ENCODE measurements around the gene ABHD15.
A peak's percentile ranks its signal among the peaks of the same experiment; 100 is the strongest.

ABHD15 gene

DNA sequence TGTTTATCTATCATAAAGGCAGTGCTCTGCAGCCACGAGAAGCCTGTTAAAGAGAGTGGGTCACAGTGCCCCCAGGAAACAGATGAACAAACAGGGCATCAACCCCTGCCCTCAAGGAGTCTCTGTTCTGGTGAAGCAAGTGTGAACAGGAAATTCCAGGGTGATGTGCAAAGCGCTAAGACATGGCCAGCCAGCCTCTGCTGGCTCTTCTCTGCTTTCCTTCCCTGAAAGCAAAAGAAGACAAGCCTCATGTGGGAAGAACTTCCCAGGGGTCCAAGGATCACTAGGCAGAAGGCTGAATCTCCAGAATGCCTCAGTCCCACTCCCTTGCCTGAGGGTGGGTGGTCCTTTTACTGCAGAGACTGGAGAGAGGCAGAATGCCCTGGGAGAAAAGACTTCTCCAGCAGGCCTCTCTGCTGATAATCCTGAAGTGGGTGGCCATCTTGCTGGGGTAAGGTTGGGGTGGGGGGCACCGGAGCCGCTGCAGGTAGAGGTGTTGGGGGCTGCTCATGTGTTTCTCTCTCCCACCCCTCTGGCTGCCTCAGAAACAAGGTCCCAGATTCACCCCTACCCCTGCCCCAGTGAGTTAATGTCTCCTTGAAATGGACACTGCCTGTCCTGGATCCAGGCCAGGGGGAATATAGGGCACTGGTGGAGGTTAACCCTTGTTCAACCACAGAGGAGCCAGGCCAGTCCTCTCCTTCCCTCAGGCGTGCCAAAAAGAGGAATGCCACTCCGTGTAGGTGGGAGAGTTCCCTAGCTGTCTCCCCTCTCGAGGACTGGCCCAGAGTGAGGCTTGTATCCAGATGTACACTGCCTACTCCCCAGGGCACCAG is 28.5 kb upstream of the ABHD15 start:
- DNase-seq (ENCODE audit: low read depth, low spot score) = no peak
- no peak overlapping the region for H3K27ac ChIP-seq

DNA sequence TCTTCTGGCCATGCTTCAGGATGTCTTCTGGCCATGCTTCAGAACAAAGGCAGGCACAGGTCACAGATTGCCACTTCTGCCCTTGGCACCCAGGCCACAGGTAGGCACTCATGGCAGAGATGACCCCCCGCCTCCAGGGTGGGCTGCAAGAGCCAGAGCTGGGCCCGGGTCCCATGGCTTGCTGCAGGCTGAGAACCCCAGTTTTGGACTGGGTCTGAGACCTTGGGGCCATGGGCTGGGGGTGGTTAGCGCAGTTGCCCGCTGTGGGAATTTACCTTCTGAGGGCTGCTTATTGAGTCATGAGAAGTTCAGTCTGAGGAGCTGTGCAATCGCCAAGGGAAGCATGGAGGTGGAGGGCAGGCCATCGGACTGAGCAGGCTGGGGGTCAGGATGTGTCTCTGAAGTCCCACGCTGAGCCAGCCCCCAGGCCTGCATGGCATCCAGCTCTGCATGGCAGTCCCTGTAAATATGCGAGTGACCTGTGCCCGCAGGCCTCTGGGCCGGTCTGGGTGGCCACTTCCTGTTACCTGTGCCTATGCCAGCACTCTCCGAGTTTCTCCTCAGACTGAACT is 27.8 kb upstream of the ABHD15 start:
- DNase-seq (ENCODE audit: low read depth, low spot score) = no peak
- no peak overlapping the region for H3K27ac ChIP-seq

DNA sequence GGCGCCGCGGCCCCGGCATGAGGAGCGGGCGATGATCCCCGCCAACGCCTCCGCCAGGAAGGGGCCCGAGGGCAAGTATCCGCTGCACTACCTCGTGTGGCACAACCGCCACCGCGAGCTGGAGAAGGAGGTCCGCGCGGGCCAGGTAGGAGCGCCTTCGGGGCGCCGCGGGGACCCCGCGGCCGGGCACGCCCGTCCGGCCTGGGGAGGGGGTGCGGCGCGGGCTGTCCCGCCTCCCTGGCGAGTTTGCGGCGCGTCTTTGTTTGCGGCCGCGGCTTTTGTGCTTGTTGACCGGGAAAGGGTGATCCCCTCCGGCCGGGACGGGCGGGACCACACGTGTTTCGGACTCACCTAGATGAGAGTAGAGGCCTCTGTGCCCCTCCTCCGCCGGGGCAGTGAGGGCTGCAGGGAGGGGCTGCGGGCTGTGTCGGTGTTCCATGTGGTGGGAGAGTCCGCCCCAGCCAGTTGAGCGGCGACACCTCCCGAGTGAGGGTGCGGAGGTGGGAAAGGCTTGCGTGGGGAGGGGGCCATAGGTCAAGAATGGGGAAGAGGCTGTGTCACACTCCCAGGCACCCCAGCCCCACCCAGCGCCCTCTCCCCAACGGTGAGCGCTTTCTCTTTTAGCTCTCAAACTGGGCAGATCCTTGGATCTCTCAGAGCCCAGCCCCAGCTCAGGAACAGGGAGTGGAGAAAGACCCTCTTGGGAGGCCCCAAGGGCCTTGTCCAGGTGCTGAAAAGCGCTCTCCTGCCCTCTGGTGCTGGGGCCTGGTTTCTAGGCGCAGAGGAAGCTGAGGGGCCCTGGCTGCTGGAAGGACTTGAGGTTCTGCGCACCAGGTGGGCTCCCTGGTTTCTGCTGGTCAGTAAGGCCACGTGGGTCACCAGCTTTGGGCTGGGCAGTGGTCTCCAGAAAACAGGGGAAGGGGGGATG is 27.0 kb upstream of the ABHD15 start:
- H3K27ac ChIP-seq = no peak overlapping the region
- DNase-seq (ENCODE audit: low read depth, low spot score) = no peak

DNA sequence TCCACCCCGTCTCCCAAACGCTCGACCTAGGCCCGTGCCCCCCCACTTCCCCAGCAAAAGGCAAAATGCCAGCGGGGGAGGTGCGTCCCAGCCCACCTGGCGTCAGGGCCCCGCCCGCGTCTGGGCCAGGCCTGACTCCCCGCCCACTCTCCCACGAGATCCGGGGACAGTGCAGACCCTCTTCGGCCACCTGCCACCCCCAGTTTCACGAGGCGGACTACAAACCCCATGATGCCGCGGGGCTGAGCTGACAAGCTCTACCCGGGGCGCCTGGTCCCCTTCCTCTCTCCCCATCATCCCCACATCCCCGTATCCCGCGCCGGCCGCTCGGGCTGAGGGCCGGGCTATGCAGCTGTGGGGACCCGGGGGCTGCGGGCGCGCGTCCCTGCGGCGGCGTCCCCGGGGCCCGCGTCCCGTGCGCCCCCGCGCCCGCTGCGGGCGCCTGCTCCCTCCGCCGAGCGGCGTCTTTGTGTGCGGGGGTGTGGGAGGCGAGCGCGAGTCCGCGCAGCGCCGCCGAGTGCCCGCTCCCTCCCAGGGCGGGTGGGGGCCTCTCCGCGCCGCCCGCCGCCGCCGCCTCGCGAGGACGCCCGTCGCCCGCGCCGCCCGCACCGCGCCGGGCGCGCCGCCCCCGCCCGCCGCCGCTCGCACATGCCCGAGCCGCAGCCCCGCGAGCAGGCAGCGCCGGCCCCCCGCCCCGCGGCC is 26.2 kb upstream of the ABHD15 start, which contains the start of gene ANKRD13B:
TSS of gene ANKRD13B (plus strand) at position 283 of the 702 bp plus-strand sequence. CDS start 490 bp downstream, outside the sequence.
- peak within 1 kb of the TSS; percentile 52 for H3K27ac ChIP-seq
- no peak for DNase-seq (ENCODE audit: low read depth, low spot score)

DNA sequence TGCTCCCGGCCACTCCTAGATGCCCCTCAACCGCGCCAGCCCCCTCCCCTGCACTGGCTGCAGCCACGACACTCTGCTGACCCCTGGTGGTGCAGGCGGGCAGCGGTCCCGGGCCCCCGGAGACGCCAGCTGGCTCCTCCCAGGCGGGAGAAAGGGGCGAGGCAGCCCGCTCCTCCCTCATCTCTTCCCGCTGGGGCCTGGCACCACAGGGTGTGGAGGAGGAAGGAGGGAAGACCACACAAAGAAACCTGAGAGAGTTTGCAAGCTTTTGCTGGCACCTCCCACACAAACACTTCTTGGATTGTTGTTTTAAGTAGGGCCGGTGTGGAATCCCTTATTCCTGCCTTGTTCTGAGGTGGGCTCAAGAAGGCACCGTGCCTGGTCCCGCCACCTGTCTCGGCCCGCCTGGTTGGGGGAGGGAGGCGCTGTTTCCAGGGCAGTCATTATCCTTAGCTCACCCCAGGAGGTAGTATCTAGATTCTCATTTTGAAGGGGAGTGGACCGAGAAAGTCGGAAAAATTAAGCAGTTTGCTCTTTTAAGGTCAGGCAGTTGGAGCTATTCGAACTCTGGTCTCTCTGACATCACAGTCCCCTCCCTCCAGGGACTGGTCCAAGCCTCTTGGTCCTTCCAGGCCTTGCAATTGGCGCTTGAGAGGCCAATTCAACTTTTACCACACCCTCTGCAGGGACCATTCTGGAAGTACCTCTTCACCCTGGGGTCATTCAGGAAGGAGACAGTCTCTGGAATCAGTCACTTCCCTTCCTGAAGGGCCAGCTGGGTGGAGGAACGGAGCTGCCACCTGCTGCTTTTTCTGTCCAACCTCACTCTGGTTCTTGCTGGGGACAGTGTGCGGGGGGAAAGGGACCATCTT is 25.1 kb upstream of the ABHD15 start:
- H3K27ac ChIP-seq = peak overlapping the region; percentile 52
- DNase-seq (ENCODE audit: low read depth, low spot score) = no peak

DNA sequence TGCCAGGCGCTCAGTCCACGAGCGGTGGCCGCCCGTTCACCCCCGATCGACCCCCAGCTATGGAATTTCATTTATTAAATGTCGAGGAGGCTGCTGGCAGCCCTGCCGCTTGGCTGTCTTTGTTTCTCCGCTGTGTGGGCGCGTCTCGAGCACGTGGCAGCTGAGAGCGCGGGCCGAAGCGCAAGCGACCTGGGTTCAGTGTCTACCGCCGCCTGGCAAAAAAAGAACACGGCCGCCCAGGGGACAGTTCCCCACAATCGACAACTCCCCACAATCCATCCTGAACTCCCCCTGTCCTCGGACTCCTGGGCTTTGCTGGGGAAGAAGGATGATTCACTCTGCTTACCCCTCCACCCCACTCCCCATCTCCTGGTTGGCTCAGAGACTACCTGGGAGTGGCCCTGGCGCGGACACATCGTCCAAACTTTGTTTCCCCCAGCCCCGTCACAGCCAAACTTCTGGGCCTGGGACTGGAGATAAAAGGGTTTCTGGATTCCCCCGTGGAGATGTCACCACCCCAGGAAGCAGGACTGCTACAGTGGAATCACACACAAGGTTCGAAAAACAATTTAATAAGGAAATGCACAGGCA is 24.4 kb upstream of the ABHD15 start:
- no peak for DNase-seq (ENCODE audit: low read depth, low spot score)
- H3K27ac ChIP-seq = peak overlapping the region; percentile 52

DNA sequence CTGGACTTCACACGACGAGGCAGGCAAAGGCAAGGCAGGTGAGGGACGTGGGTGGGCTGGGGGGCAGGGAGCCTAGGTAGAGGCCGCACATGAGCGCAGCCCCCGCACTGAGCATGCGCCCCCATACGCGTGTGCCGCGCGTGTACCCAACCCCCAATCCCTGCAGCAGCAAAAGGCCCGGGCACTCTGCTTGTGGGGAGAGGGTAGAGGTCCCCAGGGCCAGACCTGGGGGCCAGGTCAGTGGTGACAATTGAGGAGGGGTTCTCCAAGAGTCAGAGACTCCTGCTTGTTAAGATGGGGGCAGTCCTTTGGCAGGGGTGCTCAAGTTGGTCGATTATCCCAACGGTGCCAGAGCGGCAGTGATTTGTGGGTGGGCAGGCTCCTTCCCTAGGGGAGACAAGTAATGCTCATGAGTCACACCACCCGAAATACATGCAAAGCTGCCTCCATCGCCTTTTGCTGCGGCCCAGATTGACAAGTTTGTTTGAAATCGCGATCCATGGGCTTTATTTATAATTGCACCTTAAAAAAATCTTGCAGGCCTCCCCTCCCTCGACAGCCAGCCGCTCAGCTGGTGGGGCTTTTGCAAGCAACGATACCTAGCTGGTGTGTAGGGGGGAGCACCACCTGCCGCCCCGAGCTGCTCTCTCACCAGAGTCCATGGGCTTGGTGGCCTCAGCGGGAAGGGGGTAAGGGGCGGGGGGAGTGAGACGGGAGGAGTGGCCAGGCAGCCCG is 23.7 kb upstream of the ABHD15 start:
- DNase-seq (ENCODE audit: low read depth, low spot score) = no peak
- peak overlapping the region; percentile 52 for H3K27ac ChIP-seq

DNA sequence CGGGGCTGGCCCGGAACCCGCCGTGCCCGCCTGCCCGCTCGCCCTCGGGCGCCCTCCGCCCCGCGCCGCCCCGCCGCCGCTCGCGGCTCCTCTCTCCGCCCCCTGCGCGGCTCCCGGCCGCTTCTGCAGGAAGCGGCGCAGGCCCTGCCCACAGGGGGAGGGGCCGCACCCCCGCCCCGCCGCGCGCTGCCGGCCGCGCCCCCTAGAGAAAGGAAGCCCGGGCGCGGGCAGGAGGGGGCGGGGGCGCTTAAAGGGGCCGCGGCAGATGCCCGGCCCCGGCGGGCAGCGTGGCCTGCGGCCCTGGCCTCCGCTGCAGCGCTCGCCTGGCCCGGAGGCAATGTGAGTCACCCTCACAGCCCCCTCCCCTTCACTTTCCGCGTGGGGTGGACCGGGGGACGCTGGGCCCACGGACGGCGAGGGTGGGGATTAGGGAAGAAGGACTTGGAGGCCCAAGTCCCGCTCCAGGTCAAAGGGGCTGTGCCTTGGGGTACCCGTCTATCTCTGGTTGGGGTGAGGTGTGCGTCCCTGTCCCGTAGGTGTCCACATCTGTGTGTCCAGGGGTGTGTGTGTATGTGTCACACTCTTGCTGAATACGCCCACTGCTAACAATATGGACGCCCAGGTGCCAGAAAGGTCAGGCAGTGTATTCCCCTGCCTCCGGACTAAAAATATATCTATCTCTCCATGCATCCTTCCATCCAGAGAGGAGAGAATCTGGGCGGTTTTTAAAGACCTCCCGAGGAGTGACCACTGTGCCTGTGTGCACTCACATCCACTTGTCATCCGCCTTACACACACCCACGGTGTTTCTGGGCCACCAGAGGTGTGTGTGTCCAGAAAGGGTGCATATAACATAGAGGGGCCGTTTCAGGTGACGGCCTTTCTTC is 22.9 kb upstream of the ABHD15 start, which contains the start of gene GIT1:
TSS of gene GIT1 (minus strand) at position 125 of the 887 bp plus-strand sequence. CDS start 270 bp downstream, outside the sequence.
- H3K27ac ChIP-seq = peak within 1 kb of the TSS; percentile 52
- DNase-seq (ENCODE audit: low read depth, low spot score) = no peak

DNA sequence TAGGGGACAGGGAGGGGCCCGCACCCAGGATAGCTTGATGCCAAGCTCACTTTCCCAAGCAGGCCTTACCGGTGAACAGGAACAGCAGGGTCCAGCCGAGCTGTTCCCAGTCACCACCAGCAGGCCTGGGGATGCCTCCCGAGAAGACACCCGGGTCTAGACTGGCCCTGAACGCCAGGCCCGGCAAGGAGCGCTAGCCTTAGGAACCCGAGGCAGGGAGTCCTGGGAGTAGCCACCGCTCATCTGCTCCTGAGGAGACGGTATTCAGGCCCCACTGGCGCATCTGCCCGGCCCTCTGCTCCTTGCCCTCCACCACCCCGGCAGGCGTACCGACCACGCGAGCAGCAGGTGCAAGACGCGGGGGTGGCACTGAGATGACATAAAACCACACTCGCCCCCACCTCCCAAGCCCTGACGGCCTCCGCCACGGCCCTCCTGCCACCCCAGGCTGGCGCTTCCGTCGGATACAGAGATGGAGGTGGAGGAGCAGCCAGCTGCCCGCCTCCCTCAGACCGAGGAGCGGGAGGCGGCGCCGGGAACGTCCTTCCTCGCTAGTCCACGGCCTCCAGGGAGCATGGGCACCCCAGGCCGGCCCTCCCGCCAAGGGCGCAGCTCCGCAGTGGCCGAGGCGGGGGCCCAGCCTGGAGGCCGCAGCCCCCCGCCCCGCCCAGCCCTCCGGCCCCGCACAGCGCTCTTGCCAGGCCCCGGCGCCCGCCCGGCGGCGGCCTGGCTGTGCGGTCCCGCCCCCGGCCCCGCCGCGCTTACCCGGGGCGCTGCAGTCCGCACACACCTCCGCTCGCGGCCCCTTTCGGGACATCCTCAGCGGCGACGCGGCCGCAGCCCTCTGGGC is 21.9 kb upstream of the ABHD15 start:
- no peak for DNase-seq (ENCODE audit: low read depth, low spot score)
- H3K27ac ChIP-seq = peak overlapping the region; percentile 52

DNA sequence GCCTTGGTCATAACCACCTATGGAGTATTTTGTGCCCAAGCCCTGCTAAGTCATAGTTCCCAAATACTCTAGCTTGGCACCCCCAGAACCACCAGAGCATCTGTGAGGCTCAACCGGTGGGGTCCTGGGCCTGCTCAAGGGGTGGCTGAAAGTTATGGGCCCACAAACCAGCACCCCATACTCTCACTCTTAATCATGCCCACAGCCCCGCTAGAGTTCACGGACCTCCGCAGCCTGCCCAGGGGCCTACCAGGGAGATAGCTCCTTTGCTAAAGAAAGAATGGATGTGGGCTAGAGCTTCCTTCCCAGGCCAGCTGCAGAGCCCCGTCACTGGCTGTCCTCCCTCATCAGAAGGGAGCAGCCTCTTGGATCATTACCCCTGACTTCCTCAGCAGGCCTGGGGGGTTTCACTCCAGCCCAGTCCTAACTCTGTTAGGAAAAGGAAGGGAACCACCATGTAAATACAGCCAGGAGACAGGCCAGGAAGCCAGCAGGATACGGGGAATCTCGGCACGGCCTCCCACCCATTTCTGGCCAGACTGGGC is 21.3 kb upstream of the ABHD15 start:
- peak overlapping the region; percentile 52 for H3K27ac ChIP-seq
- no peak for DNase-seq (ENCODE audit: low read depth, low spot score)

DNA sequence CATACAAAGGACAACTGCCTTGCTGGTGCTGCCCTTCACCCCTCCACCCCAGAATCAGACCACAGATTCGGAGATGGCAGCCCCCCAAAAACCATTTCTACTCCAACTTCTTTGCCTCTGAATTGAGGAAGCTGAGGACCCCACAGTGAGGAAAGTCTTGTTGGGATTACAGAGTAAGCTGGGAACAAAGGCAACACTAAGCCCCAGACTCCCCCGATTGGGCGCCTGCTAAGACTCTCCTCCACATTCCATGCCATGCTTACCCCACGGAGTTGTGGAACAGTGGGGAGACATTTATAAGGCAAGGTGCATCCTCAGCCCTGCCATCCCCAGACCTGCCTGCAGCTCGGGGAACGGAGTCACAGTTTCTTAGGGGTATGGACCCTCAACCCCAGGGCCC is 20.8 kb upstream of the ABHD15 start:
- no peak overlapping the region for H3K27ac ChIP-seq
- DNase-seq (ENCODE audit: low read depth, low spot score) = no peak

DNA sequence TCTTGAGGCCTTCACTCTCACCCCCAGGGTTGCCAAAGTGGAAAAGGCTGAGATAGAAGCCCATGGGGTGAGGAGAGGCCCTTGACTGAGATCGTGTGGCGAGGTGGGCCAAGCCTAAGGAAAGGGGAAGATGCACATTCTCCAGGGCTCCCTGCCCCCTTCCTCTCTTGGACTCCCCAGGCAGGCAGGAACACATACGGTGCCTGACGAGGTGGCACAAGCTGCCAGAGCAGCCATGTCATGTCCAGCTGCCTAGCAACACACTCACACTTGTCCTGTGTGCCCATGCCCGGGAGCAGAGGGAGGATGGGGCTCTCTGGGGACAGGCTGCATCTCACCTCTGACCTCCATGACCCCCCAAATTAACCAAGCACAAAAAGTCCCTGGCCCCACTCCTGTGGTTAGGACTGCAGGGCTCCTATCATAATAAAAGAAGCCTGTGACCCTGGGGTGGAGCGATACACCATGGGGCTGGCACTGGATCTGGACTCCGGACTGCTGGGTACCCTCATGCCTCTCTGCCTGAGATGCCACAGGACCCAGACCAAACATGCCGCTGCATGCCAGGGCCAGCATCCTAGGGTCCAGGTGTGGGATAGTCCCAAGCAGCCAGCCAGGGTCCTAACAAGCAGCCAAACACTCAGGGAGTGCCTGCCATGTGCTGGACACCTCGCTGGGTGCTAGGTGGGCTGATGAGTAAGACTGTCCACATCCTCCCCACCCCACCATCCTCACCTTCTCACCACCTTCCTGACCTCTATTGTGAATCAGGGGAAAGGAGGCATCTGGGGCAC is 20.0 kb upstream of the ABHD15 start:
- no peak for DNase-seq (ENCODE audit: low read depth, low spot score)
- H3K27ac ChIP-seq = no peak overlapping the region

DNA sequence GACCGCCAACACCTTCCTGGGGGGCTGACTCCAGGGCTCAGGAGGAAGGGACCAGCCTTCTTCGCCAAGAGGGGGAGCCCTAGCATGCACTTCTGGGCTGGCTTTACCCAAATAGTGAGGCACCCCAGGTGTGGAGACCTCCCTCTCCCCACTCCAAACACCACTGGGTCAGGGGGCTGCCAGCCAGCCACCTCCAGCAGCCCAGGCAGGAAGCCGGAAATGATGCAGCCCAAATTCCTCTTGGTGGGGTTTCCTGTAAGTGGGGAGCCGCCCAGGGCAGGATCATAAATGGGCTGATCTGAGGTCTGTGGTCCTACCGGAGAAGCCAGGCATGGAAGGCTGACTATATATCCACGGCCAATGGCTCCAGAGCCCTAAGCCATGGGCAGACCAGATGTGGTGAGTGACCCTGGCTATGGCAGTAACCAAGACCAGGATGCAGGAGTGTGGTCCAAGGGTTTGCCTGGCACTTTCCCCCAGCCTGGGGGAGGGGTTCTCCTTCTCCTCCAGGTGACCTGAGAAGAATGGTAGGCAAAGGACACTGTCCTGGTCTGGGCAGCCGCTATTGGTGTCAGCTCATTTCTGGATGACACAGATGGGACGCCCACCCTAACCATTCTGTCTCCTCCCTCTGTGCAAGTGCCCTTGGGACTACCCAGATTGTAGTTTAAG is 18.4 kb upstream of the ABHD15 start:
- H3K27ac ChIP-seq = no peak overlapping the region
- no peak for DNase-seq (ENCODE audit: low read depth, low spot score)

DNA sequence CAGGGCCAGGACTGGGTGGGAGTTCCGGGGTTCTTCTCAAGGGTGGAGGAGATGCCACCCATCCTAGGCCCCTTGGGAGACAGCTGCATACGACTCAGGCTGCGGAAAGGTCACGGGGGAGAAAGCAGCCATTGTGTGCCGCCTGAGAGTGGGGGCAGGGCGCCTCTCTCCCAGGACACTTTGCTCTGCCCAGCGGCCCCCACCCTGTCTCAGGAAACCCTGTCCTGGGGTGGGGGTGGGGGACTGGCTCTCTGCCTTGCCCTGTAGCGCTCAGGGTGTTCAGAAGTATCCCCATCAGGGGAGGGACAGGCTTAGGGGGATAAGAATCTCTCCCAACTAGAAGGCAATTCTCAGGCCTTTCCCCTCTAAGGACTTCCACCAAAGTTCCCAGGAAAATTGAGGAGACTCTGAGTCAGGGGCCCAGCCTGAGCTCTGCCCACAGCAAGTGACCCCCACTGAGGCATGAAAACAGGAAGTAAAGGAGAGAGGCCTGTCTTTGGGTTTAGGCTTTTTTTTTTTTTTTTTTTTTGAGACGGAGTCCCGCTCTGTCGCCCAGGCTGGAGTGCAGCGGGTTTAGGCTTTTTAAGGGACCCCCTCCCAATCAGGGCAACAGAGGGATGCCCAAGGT is 17.7 kb upstream of the ABHD15 start:
- H3K27ac ChIP-seq = peak overlapping the region; percentile 39
- no peak for DNase-seq (ENCODE audit: low read depth, low spot score)
